HG03045 (cell line): ENCODE results near the gene INTS3.
"Not testable (repeated sequence)": the region's sequence is repeated elsewhere in the genome, so short reads cannot be mapped to it uniquely, and the experiment has no call there.

ENCODE experiments used
- ATAC-seq: cut with Tn5 transposase; IDR thresholded peaks from one replicate; pipeline ENCODE4 v1.9.1; 2021; ENCODE audit warnings: mild to moderate bottlenecking, moderate library complexity; ENCODE audit not compliant: unreplicated experiment

Gene INTS3

DNA sequence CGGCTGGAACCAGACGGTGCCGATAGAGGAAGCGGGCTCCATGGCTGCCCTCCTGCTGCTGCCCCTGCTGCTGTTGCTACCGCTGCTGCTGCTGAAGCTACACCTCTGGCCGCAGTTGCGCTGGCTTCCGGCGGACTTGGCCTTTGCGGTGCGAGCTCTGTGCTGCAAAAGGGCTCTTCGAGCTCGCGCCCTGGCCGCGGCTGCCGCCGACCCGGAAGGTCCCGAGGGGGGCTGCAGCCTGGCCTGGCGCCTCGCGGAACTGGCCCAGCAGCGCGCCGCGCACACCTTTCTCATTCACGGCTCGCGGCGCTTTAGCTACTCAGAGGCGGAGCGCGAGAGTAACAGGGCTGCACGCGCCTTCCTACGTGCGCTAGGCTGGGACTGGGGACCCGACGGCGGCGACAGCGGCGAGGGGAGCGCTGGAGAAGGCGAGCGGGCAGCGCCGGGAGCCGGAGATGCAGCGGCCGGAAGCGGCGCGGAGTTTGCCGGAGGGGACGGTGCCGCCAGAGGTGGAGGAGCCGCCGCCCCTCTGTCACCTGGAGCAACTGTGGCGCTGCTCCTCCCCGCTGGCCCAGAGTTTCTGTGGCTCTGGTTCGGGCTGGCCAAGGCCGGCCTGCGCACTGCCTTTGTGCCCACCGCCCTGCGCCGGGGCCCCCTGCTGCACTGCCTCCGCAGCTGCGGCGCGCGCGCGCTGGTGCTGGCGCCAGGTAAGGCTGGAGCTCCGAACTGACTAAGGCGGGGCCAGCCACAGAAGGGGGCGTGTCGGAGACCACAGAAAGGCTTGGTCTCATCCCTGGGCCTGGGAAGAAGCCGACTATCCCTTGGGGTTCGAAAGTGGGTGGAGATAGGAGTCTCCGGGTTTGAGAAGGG lies 47.8 kb downstream of the INTS3 start:
- peak; percentile 46 for ATAC-seq

DNA sequence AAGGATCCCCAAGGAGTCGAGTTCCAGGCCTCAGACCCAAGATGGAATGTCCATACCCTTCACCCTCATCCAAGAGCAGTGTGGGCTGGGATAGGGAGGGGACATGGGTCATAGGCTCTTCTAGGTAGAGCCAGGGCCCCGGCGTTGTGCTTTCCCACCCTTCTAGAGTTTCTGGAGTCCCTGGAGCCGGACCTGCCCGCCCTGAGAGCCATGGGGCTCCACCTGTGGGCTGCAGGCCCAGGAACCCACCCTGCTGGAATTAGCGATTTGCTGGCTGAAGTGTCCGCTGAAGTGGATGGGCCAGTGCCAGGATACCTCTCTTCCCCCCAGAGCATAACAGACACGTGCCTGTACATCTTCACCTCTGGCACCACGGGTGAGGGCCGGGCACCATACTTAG lies 48.5 kb downstream of the INTS3 start:
- no peak for ATAC-seq

DNA sequence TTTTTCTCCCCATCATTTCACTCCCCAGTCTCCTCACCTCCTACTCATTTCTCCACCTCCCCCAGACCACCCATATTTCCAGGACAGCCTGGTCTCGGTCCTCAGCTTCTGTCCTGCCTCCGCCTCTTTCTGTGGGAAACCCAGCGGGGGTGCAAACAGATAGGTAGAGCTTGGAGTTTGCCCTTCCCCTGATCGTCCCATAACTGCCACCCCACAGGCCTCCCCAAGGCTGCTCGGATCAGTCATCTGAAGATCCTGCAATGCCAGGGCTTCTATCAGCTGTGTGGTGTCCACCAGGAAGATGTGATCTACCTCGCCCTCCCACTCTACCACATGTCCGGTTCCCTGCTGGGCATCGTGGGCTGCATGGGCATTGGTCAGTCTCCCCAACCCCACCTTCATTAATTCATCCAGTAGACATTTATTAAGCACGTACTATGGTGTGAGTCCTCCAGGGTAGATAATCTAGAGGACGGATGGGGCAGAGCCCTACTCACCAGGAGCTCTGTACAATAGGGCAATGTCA lies 49.1 kb downstream of the INTS3 start:
- ATAC-seq, result no peak

DNA sequence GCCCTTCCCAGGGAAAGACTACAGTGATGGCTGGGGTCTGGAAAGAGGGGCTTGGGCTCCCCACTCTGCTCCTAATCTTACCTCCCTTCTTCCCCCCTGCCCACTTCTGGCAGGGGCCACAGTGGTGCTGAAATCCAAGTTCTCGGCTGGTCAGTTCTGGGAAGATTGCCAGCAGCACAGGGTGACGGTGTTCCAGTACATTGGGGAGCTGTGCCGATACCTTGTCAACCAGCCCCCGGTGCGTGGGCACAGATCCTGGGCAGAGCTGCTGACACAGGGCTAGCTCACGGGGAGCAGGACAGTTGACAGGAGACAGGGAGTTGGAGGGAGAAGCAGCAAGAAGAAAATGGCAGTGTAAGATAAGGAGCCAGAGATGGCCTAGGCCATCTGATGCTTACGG lies 49.8 kb downstream of the INTS3 start:
- ATAC-seq, result no peak

DNA sequence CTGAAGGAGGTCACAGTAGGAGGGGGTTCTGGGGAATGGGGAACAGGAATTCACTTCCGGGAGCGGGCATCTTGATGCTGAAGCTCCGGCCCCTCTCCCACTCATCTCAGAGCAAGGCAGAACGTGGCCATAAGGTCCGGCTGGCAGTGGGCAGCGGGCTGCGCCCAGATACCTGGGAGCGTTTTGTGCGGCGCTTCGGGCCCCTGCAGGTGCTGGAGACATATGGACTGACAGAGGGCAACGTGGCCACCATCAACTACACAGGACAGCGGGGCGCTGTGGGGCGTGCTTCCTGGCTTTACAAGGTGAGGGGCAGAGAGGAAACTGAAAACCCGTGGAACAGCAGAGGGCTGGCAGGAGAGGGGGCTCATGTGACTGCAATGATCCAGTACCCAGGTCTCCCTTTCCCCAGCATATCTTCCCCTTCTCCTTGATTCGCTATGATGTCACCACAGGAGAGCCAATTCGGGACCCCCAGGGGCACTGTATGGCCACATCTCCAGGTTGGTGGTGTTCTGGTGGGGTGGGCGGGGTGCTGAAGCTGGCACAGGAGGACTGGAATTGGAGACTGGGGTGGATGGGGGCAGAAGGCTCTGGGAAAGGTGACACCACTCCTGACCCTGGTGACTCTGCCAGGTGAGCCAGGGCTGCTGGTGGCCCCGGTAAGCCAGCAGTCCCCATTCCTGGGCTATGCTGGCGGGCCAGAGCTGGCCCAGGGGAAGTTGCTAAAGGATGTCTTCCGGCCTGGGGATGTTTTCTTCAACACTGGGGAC lies 50.4 kb downstream of the INTS3 start:
- ATAC-seq, result no peak

DNA sequence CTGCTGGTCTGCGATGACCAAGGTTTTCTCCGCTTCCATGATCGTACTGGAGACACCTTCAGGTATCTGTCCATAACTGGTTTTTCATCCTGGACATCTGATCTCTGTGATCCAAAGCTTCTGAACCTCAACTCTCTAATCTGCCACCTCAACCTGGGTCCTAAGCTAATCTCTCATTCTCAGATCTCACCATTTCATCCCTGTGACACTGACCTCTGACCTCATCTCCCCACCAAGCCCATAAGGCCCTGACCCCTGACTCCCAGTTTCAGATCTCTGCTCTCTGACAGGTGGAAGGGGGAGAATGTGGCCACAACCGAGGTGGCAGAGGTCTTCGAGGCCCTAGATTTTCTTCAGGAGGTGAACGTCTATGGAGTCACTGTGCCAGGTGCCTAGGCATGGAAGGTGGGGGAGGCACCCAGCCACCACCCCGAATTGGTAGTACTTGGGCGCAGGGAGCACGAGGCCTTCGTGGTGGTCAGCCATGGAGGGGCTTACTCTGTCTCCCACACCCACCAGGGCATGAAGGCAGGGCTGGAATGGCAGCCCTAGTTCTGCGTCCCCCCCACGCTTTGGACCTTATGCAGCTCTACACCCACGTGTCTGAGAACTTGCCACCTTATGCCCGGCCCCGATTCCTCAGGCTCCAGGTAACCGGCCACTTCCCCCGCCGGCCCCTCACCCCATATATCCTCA lies 51.1 kb downstream of the INTS3 start:
- ATAC-seq, result no peak

DNA sequence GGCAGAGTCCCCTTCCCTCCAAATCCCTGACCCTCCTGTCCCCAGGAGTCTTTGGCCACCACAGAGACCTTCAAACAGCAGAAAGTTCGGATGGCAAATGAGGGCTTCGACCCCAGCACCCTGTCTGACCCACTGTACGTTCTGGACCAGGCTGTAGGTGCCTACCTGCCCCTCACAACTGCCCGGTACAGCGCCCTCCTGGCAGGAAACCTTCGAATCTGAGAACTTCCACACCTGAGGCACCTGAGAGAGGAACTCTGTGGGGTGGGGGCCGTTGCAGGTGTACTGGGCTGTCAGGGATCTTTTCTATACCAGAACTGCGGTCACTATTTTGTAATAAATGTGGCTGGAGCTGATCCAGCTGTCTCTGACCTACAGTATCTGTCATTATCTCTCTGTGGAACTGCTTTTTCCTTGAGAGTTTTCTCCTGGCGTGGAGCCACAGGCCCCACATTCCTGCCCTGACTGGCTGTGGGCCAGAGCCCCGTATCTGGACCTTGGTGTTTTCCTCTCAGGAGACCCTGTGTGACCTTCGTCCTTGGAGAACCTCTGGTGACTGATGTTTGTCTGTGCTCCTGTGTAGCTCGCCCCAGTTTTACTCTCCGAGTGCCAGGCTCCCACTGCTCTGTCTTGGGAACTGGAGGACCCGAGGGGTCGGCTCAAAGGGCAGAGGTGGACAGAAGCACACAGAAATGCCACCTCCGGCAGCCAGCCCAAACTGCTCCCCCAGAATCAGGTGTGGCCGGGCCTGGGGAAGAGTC lies 52.1 kb downstream of the INTS3 start:
- ATAC-seq, result no peak

DNA sequence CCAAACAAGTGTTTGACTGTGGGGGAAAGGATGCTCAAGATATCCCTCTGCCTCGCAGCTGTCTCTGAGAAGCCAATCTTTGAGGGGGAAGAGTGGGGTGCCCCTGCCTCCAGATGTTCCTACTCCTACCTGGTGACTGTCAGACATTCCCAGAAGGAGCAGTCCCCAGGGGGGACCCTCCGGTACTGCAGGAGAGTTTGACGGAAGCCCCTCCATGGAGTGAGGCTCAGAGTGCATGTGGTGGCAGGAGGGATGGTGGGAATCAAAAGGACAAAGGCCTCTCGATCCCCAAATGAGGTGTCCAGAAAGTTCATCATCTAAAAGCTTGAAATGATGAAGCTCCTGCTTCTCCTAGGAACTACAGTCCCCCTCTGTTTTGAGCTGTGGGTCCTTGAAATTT lies 52.7 kb downstream of the INTS3 start:
- no peak for ATAC-seq

DNA sequence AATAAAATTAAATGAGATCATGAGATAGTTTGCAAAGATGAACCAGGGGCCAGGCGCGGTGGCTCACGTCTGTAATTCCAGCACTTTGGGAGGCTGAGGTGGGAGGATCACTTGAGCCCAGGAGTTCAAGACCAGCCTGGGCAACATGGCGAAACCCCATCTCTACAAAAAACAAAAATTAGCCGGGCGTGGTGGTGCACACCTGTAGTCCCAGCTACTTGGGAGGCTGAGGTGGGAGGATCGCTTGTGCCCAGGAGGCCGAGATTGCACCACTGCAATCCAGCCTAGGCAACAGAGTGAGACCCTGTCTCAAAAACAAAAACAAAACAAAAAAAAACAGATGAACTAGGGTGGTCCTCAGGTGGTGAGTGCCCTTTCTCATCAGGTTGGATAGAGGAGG lies 54.8 kb downstream of the INTS3 start:
- not testable (repeated sequence) for ATAC-seq

DNA sequence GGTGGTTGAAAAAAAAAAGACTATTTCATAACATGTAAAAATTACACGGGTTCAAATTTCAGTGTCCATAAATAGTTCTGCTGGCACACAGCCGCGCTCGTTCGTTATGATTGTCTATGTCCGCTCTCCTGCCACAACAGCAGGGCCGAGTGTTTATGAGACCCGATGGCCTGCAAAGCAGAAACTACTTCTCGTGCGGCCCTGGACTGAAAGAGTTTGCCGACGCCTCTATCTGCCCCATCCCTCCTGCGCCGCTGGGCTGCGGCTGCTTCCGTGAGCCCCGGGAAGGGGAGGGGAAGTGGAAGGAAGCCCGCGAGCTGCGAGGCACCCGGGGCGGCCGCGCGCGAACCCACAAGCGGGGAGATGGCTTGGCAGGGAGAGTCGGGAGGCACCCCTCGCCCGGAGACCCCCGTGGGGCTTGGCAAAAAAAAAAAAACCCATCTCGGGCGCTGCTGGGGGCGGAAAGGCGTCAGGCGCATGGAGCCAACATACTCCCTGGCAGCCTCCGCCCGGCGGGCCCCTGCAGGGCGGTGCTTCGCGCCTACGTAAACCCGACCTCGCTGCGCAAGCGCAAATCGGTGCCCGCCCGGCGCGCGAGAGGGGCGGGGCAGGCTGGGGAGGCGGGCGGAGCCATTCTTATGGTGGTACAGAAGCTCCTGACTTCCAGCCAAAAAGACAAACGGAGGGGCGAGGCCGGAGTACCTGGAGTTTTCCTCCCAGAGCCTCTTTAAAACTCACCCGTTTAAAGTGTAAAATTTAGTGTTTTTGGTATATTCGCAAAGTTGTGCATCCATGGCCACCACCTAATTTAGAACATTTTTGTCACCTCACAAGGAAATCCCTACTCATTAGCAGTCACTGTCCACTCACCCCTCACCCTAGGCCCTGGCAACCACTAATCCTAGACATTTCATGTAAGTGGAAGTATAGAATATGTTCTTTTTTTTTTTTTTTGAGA lies 55.7 kb downstream of the INTS3 start:
- peak; percentile 90 for ATAC-seq

DNA sequence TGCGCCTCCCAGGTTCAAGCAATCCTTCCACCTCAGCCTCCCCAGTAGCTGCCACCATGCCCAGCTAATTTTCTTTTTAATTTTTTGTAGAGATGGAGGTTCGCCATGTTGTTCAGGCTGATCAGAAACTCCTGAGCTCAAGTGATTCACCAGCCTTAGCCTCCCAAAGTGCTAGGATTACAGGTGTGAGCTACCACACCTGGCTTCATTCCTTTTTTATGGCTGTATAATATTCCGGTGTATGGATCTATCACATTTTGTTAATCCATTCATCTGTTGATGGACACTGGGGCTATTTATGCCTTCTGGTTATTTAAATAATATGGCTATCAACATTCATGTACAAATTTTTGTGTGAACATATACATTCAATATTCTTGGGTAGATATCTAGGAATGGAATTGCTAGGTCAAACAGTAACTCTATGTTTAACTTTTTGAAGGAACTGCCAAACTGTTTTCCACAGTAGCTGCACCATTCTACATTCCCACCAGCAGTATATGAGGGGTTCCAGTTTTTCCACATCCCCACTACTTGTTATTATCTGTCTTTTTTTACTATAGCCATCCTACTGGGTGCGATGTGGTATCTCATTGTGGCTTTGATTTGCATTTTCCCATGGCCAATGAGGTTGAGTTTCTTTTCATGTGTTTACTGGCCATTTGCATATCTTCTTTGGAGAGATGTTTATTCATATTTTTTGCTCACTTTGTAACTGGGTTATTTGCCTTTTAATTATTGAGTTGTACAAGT lies 58.4 kb downstream of the INTS3 start:
- ATAC-seq, result no peak

DNA sequence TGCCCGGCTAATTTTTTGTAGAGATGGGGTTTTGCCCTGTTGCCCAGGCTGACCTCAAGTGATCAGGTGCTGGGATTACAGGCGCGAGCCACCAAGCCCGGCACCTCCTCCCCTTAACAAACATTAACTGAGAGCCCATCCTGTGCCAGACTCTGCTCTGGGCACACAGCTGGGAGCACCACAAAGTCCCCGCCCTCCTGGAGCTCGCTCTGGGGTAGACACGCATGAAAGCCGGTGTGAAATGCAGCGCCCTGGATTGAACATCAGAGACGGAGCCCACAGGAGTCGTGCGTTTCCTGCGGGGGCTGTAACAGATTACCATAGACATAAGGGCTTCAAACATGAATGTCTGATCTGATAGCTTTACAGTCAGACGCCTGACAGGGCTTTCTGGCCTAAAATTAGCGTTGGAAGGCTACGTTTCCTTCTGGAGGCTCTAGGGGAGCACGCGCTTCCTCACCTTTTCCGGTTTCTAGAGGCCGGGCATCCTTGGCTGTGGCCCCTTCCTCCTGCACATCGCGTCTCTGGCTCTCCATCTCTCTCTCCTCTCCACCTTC lies 61.7 kb downstream of the INTS3 start:
- ATAC-seq, result no peak

DNA sequence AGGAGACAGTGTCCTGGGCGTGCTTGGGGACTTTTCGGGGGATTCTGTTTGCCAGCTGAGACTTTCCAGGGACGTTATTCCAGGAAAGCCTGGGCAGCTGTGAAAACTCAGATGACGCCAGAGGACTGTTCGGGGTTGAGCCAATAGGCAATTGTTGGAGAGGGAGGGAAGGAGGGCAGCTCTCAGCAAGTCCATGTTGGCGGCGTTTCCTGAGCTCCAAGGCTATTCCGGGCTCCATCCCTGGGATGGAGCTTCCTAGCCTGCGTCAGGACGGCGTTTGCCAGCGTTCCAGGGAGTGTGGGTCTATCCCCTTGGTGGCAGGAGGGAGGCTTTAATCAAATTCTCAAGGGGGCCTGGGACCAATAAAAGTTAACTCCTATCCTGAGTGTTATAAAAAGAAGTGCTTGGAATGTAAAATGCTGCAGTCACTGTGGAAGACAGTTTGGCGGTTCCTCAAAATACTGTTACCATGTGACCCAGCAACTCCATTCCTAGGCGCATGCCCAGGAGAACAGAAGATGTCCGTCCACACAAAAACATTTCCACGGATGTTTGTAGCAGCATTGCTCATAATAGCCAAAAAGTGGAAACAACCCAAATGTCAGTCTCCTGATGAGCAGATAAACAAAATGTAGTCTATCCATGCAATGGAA lies 62.6 kb downstream of the INTS3 start:
- no peak for ATAC-seq

DNA sequence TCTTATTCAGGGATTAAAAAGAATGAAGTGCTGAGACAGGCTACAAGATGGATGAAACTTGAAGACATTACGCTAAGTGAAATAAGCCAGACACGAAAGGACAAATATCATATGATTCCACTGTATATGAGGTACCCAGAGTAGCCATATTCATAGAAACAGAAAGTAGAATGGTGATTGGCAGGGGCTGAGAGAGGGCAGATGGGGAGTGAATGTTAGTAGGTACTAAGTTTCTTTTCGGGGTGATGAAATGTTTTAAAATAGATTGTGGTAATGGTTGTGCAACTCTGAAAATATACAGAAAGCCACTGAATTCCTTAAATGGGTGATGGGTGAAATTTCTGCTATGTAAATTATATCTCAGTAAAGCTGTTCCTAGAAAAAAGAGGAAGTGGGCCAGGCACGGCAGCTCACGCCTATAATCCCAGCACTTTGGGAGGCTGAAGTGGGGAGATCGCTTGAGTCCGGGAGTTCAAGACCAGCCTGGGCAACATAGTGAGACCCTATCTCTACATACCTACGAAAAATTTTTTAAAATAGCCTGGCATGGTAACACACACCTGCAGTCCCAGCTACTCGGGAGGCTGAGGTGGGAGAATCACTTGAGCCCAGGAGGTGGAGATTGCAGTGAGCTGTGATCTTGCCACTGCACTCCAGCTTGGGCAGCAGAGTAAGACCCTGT lies 63.3 kb downstream of the INTS3 start:
- peak; percentile 76 for ATAC-seq

DNA sequence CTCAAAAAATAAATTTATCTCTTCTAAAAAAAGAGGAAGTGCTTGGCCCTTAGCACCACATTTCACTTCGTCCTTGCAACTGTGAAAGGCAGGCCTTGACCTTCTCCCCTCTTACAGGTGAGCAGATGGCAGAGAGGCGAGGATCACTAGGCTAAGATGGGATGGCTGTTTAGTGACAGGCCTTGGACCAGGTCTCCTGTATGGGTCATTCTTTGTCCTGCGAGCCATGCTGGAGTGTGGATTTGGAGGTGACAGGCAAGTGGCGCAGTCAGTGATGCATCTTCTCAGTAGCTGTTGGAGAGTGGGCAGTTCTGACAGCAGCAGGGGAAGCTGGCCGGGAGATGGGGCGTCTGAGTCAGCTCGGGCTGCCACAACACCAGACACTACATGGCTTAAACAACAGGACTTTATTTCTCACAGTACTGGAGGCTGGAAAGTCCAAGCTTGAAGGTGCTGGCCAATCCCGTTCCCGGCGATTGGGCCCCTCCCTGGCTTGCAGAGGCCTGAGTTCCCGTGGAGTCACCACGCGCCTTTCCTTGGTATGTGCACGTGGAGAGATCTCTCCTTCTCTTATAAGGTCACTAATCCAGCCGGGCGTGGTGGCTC lies 63.9 kb downstream of the INTS3 start:
- no peak for ATAC-seq

DNA sequence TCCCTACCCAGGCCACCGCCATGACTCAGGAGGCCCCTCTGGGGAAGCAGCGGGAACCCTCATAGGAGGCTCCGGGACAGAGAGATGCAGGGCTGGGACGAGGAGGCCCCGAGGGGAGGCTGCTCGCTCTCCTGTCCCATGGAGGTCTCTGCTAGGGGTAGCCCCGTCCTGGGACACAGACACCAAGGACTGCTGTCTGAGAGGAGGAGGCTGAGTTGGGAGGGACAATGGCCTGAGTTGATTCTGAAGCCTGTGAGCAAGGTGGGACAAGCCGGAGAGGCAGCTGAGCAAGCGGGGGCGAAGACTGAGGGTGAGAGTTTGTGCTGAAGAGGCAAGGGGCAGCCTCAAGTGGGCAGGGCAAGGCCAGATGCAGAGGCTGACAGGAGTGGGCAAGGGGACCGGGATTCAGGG lies 64.8 kb downstream of the INTS3 start:
- ATAC-seq, result no peak
